Ovary (tissue), 3 donors: ENCODE measurements around the gene SURF4.

Experiments
- CTCF ChIP-seq, 3 donors: fragments of 450-650 bp in 2 of 3; fragments of 200-600 bp in 1 of 3; IDR thresholded peaks; one replicate each; pipeline versions ENCODE4 v1.5.1 to v1.8.0; 2016 to 2022; ENCODE audit warnings: antibody characterized with exemption in 3 of 3, mild to moderate bottlenecking in 1 of 3
- EP300 ChIP-seq: sonication (generic); formaldehyde crosslinking; IDR thresholded peaks from one replicate; pipeline ENCODE4 v1.6.1; 2017; ENCODE audit warnings: antibody characterized with exemption
- POLR2A ChIP-seq: fragments of 450-650 bp; IDR thresholded peaks from one replicate; pipeline ENCODE4 v1.6.1; 2017; ENCODE audit warnings: antibody characterized with exemption, mild to moderate bottlenecking, moderate library complexity
- donor health status: DM: no; HTN: no; CAD: no.

GRCh38 chr9:133340256-133340655, 35.6 kb downstream of the SURF4 start:
- TF ChIP-seq CTCF (IDR thresholded peaks at IDR 0.05) (no peak), POLR2A (no peak), EP300 (no peak)
